CD8-positive, alpha-beta memory T cell (primary cell): ENCODE data around the gene ISG20L2. TPM values are rescaled to one million over a fixed set of nuclear protein-coding genes. Genes with fewer than 3 reads are reported as not detected.

Experiments used
- CTCF ChIA-PET: fragments of 350-600 bp; sonication (Branson Sonifier 250); formaldehyde crosslinking; loops from one replicate; lab custom pipeline; 2021; ENCODE audit warnings: antibody characterized with exemption; lab: Charles Lee
- POLR2A ChIA-PET: fragments of 350-600 bp; sonication (Branson Sonifier 250); formaldehyde crosslinking; loops from one replicate; lab custom pipeline; 2021; ENCODE audit warnings: antibody characterized with exemption; lab: Charles Lee
- DNase-seq, 5 donors: peaks; one replicate each; pipeline versions ENCODE4 v3.0.0 to v3.0.0-alpha.2; 2020 to 2022; ENCODE audit warnings: mixed read lengths in 1 of 5
- H3K27ac ChIP-seq: one replicate; pipeline ENCODE4 v1.7.0; 2013; ENCODE audit warnings: low read depth, mild to moderate bottlenecking, low read length, moderate library complexity
- H3K27me3 ChIP-seq: 2 replicates; pipeline ENCODE4 v1.7.0; 2013; ENCODE audit warnings: low read length, mild to moderate bottlenecking; ENCODE audit not compliant: insufficient read depth, poor library complexity, severe bottlenecking
- H3K36me3 ChIP-seq: 2 replicates; pipeline ENCODE4 v1.7.0; 2013; ENCODE audit warnings: mild to moderate bottlenecking, low read length, moderate library complexity; ENCODE audit not compliant: insufficient read depth
- H3K4me1 ChIP-seq: 2 replicates; pipeline ENCODE4 v1.7.0; 2013; ENCODE audit warnings: mild to moderate bottlenecking, low read length, moderate library complexity; ENCODE audit not compliant: insufficient read depth
- H3K4me3 ChIP-seq: 2 replicates; pipeline ENCODE4 v1.7.0; 2013; ENCODE audit warnings: mild to moderate bottlenecking, low read length
- H3K9me3 ChIP-seq: 2 replicates; pipeline ENCODE4 v1.7.0; 2013; ENCODE audit warnings: mild to moderate bottlenecking, low read length
- H3K27ac Mint-ChIP-seq, 8 donors: one replicate each; pipeline ENCODE4 v1.8.0; 2020 to 2021; ENCODE audit warnings: mixed read lengths in 8 of 8, mild to moderate bottlenecking in 6 of 8, inconsistent platforms in 3 of 8, moderate library complexity in 3 of 8
- H3K27me3 Mint-ChIP-seq, 2 donors: one replicate each; pipeline ENCODE4 v1.8.0; 2020 to 2021; ENCODE audit warnings: mixed read lengths in 2 of 2, mild to moderate bottlenecking in 1 of 2, moderate library complexity in 1 of 2
- H3K36me3 Mint-ChIP-seq, 3 donors: one replicate each; pipeline ENCODE4 v1.8.0; 2020 to 2021; ENCODE audit warnings: mixed read lengths in 3 of 3, inconsistent platforms in 1 of 3, mild to moderate bottlenecking in 1 of 3
- H3K4me1 Mint-ChIP-seq, 3 donors: one replicate each; pipeline ENCODE4 v1.8.0; 2020 to 2021; ENCODE audit warnings: mixed read lengths in 3 of 3, inconsistent platforms in 1 of 3, mild to moderate bottlenecking in 1 of 3
- H3K4me3 Mint-ChIP-seq, 7 donors: one replicate each; pipeline ENCODE4 v1.8.0; 2020 to 2021; ENCODE audit warnings: mixed read lengths in 7 of 7, mild to moderate bottlenecking in 6 of 7, moderate library complexity in 4 of 7, inconsistent platforms in 2 of 7
- H3K9me3 Mint-ChIP-seq, 5 donors: one replicate each; pipeline ENCODE4 v1.8.0; 2020 to 2022; ENCODE audit warnings: mixed read lengths in 5 of 5, mild to moderate bottlenecking in 3 of 5, moderate library complexity in 2 of 5, inconsistent platforms in 1 of 5
- polyA plus RNA-seq: library from polyadenylated mRNA; unstranded; fragments of 300-500 nt; fragmentation: Illumina TruSeq; gene quantifications from one replicate; pipeline ENCODE4 v1.2.3, GENCODE V29; 2021
- total RNA-seq, 2 experiments: library from RNA; stranded (reverse); gene quantifications; one replicate each; pipeline ENCODE4 v1.2.3, GENCODE V29; 2021

The ISG20L2 gene
- total and polyA plus RNA-seq, 3 experiments from 2014 or later = 25.0 to 75.9 (median 69.4) TPM

GRCh38 chr1:156738916-156739315, 10.3 kb upstream of the ISG20L2 start:
- ChIA-PET CTCF (interaction anchor here (1.2 to 7.1 kb wide), 3 partner anchors 12 to 49 kb away, joined by 3 to 58 read pairs (median 16); partner anchors contain the start of genes ISG20L2 and METTL25B), POLR2A (interaction anchor here (1.5 kb wide), 1 partner anchor 10 kb away, joined by 12 read pairs; the partner anchor contains the start of genes ISG20L2 and METTL25B)
- Mint-ChIP-seq H3K27ac (peak overlapping the region in 6 of 8 donors; percentile 40 to 87 (median 60)), H3K4me1 (peaks cover 19 to 34% (median 31%) of the 10 kb centered on the region in 3 donors), H3K9me3 (no peaks in the 10 kb centered on the region), H3K27me3 (no peaks in the 10 kb centered on the region), H3K4me3 (peak overlapping the region in 4 of 7 donors; percentile 27 to 56 (median 50)), H3K36me3 (peaks cover 3 to 63% (median 5%) of the 10 kb centered on the region in 3 donors)
- Histone ChIP-seq H3K9me3 (no peaks in the 10 kb centered on the region), H3K36me3 (peaks cover 18% of the 10 kb centered on the region), H3K27me3 (no peaks in the 10 kb centered on the region), H3K4me1 (peaks cover 23% of the 10 kb centered on the region), H3K27ac (no peak overlapping the region), H3K4me3 (no peak overlapping the region)
- no peak for DNase-seq

DNA sequence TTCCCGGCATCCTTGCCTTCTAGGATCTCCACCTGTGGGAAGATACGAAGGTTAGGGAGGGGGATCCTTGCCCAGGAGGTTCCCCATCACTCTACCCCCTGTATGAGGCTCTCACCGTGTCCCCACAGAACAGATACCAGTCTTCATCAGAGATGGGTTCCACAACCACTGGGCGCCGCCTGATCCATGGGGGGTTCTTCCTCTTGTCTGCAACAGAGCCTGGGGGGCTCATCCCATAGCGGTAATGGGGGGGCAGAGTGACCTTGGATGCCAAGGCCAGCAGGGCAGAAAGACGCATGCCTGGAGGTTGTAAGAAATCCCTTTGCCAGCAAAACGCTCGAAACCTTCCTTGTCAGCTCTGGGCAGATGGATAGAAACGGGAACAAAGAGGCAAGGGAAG, 9.8 kb upstream of the ISG20L2 start:
- Histone ChIP-seq H3K36me3 (peaks cover 18% of the 10 kb centered on the region), H3K4me3 (no peak overlapping the region), H3K27me3 (no peaks in the 10 kb centered on the region), H3K9me3 (no peaks in the 10 kb centered on the region), H3K27ac (no peak overlapping the region), H3K4me1 (peaks cover 23% of the 10 kb centered on the region)
- DNase-seq = no peak
- H3K4me3 Mint-ChIP-seq = peak overlapping the region in 1 of 7 donors; percentile 55
- H3K27ac Mint-ChIP-seq = peak overlapping the region in 6 of 8 donors; percentile 24 to 65 (median 39)
- H3K27me3 Mint-ChIP-seq = no peaks in the 10 kb centered on the region
- H3K36me3 Mint-ChIP-seq = peaks cover 3 to 61% (median 5%) of the 10 kb centered on the region in 3 donors
- H3K9me3 Mint-ChIP-seq = no peaks in the 10 kb centered on the region
- H3K4me1 Mint-ChIP-seq = peaks cover 19 to 34% (median 31%) of the 10 kb centered on the region in 3 donors
- ChIA-PET POLR2A (interaction anchor here (1.5 kb wide), 1 partner anchor 9 kb away, joined by 12 read pairs; the partner anchor contains the start of genes ISG20L2 and METTL25B), CTCF (interaction anchor here (1.2 to 7.1 kb wide), 3 partner anchors 12 to 49 kb away, joined by 3 to 58 read pairs (median 16); partner anchors contain the start of genes ISG20L2 and METTL25B)

- POLR2A ChIA-PET = interaction anchor here (0.6 kb wide), 1 partner anchor 22 kb away, joined by 10 read pairs; no protein-coding TSS in a partner anchor
- Histone ChIP-seq H3K4me1 (no peaks in the 10 kb centered on the region), H3K9me3 (no peaks in the 10 kb centered on the region), H3K36me3 (peaks cover 13% of the 10 kb centered on the region), H3K27ac (no peak overlapping the region), H3K27me3 (no peaks in the 10 kb centered on the region), H3K4me3 (no peak overlapping the region)
- Mint-ChIP-seq H3K36me3 (peaks cover 0 to 44% (median 5%) of the 10 kb centered on the region in 3 donors), H3K4me1 (peaks cover 13 to 22% (median 13%) of the 10 kb centered on the region in 3 donors), H3K4me3 (no peak overlapping the region), H3K9me3 (no peaks in the 10 kb centered on the region), H3K27ac (peak overlapping the region in 1 of 8 donors; percentile 45), H3K27me3 (peaks cover 0 to 2% of the 10 kb centered on the region in 2 donors)
- DNase-seq = no peak
- CTCF ChIA-PET = interaction anchor here (1.5 to 4.6 kb wide), 2 partner anchors 8 to 47 kb away, joined by 3 to 20 read pairs; no protein-coding TSS in a partner anchor
Observed at GRCh38 chr1:156733989-156734584, 5.5 kb upstream of the ISG20L2 start.

DNA sequence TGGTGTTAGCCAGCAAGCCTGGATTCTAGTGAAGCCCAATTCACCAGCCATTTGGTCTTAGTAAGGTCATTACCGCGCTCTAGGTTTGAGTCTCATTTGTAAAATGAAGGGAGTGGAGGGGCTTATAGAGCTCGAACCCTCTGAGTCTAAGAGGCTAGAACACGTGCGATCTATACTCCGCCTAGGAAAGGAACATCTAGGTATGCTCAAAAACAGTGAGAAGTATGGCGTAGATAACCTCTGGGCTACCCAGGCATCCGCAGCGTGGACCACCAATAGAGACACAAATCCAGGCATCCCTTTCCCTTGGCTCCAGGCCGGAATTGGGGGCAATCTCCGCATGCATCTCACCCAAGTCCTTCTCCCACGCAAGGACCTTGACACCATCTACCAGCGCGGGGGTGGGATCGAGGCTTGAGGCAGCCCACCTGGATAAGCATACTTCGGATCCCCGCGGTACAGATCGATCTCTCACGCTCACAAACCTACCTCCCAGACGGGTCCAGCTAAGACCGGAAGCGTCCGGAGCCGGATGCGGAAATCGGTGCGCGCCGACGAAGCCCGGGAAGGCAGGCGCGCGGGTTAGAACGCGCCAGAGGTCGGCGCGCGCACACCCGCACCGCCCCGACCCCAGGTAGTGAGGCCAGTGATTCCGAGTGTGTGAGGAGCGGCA, 504 bp downstream of the ISG20L2 start, which contains the start of gene METTL25B:
TSS of gene METTL25B (plus strand) at position 544 of the 673 bp plus-strand sequence. CDS start 636 bp downstream, outside the sequence.
- H3K27ac Mint-ChIP-seq = peak within 1 kb of the TSS in 4 of 8 donors; percentile 99 to 100 (median 99)

DNA sequence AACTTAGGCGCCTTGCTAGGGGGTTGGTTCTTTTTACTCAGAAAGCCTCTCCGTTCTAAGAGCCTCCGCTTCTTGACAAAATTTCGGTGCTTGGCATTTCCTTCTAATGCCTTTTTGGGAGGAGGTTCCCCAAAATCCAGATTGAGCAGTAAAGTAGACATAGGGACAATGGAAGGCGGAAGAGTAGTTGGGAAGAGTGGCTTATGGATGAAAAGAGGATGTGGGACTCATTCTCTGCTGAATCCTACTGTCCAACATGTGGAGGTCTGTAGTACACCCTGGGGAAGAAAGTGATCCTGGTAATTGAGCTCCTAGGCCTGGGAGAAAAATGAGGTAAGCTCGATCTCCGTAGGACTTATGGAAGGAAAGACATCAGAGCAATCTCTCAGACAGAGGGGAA, 1.1 kb downstream of the ISG20L2 start:
- H3K9me3 Mint-ChIP-seq = no peaks in the 10 kb centered on the region
- Histone ChIP-seq H3K27ac (peak overlapping the region; percentile 98), H3K27me3 (no peaks in the 10 kb centered on the region), H3K9me3 (no peaks in the 10 kb centered on the region), H3K36me3 (peaks cover 21% of the 10 kb centered on the region), H3K4me1 (peaks cover 39% of the 10 kb centered on the region), H3K4me3 (peak overlapping the region; percentile 80)
- peak overlapping the region in 4 of 8 donors; percentile 99 to 100 (median 99) for H3K27ac Mint-ChIP-seq
- no peak overlapping the region for H3K4me3 Mint-ChIP-seq
- peaks cover 31 to 33% (median 32%) of the 10 kb centered on the region in 3 donors for H3K4me1 Mint-ChIP-seq
- peaks cover 0 to 2% of the 10 kb centered on the region in 2 donors for H3K27me3 Mint-ChIP-seq
- H3K36me3 Mint-ChIP-seq = peaks cover 9 to 42% (median 13%) of the 10 kb centered on the region in 3 donors
- POLR2A ChIA-PET = interaction anchor here (0.8 to 4.2 kb wide), 7 partner anchors 13 to 133 kb away, joined by 3 to 45 read pairs (median 9); partner anchors contain the start of genes HDGF, MRPL24, NTRK1 and PRCC
- CTCF ChIA-PET = interaction anchor here (0.6 to 6.5 kb wide), 18 partner anchors 13 to 162 kb away, joined by 3 to 183 read pairs (median 14); partner anchors contain the start of genes CRABP2, HDGF, INSRR and MRPL24
- DNase-seq = no peak

More for the DNA sequence above, 504 bp downstream of the ISG20L2 start, which contains the start of gene METTL25B:
- DNase-seq = peak in 4 of 5 donors; percentile 68 to 84 (median 74)
- Histone ChIP-seq H3K27ac (peak within 1 kb of the TSS; percentile 98), H3K27me3 (no peaks in the 10 kb centered on the region), H3K4me3 (peak within 1 kb of the TSS; percentile 97), H3K4me1 (peaks cover 39% of the 10 kb centered on the region), H3K9me3 (no peaks in the 10 kb centered on the region), H3K36me3 (peaks cover 17% of the 10 kb centered on the region)
- ChIA-PET POLR2A (interaction anchor here (0.6 to 4.2 kb wide), 12 partner anchors 11 to 133 kb away, joined by 3 to 45 read pairs (median 6); partner anchors contain the start of genes HDGF, MRPL24, NTRK1 and PRCC), CTCF (interaction anchor here (0.6 to 6.5 kb wide), 12 partner anchors 14 to 133 kb away, joined by 3 to 183 read pairs (median 30); partner anchors contain the start of genes CRABP2, HDGF, INSRR and MRPL24)
- Mint-ChIP-seq H3K27me3 (peaks cover 0 to 2% of the 10 kb centered on the region in 2 donors), H3K4me1 (peaks cover 31 to 33% (median 32%) of the 10 kb centered on the region in 3 donors), H3K4me3 (peak within 1 kb of the TSS in 1 of 7 donors; percentile 55), H3K9me3 (no peaks in the 10 kb centered on the region), H3K36me3 (peaks cover 9 to 42% (median 14%) of the 10 kb centered on the region in 3 donors)

DNA sequence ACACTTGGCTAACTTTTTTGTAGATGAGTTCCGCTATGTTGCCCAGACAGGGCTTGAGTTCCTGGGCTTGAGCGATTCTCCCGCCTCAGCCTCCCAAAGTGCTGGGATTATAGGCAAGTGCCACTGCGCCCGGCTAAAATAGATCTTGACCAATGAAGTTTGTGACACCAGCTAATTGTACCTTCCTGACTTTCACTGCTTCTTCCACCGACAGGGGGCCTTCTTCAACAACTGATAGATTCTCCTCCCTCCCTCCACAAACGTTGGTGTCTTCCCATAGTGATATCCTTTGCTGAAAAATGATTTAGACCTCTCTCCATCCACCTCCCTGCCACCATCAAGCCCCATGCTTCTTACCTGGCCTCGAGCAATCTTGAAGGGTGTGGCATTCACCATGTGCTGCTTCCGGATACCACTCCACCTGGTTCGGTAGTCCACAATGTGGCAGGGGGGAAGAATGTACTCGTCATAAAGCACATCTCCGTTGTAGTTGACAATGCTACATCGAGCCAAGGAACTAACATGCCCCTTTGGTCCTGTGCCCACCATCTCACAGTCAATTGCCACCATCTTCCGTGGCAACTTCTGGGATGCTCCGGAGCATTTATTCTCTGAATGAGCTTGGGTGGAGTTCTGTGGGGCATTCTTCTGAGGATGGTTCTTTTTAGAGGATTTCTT, 1.9 kb downstream of the ISG20L2 start:
- Histone ChIP-seq H3K27ac (peak overlapping the region; percentile 98), H3K4me3 (peak overlapping the region; percentile 80), H3K27me3 (no peaks in the 10 kb centered on the region), H3K9me3 (no peaks in the 10 kb centered on the region), H3K36me3 (peaks cover 24% of the 10 kb centered on the region), H3K4me1 (peaks cover 39% of the 10 kb centered on the region)
- ChIA-PET POLR2A (interaction anchor here (1.0 to 4.2 kb wide), 6 partner anchors 14 to 40 kb away, joined by 4 to 45 read pairs (median 16); partner anchors contain the start of genes CRABP2, HDGF, MRPL24 and PRCC), CTCF (interaction anchor here (0.8 to 6.5 kb wide), 46 partner anchors 9 to 341 kb away, joined by 3 to 183 read pairs (median 6); partner anchors contain the start of genes CRABP2, HDGF, INSRR and MRPL24)
- Mint-ChIP-seq H3K4me1 (peaks cover 31 to 34% (median 33%) of the 10 kb centered on the region in 3 donors), H3K9me3 (no peaks in the 10 kb centered on the region), H3K4me3 (no peak overlapping the region), H3K27ac (peak overlapping the region in 1 of 8 donors; percentile 99), H3K36me3 (peaks cover 9 to 44% (median 13%) of the 10 kb centered on the region in 3 donors), H3K27me3 (peaks cover 0 to 2% of the 10 kb centered on the region in 2 donors)
- peak in 3 of 5 donors; percentile 36 to 48 (median 39) for DNase-seq
